Pancreas (tissue), 10 donors: Measurements from ENCODE around the gene CDH4. TPM values are rescaled to one million over a fixed set of nuclear protein-coding genes. Genes with fewer than 3 reads are reported as not detected.

Experiments used
- ATAC-seq, 4 donors: fragments of 200-7000 bp; cut with Tn5 transposase; one replicate each; pipeline versions ENCODE4 v1.8.0 to v1.9.1; 2020; ENCODE audit warnings: mild to moderate bottlenecking in 4 of 4, moderate library complexity in 4 of 4
- DNase-seq, 6 donors: peaks; one replicate each; pipeline ENCODE4 v3.0.0-alpha.2; 2020
- FAIRE-seq: peaks from 2 replicates; lab custom pipeline; 2012; peaks lifted over from hg19 to GRCh38; lab: Jason Lieb, UNC
- H3K27ac ChIP-seq, 4 donors: fragments of 200-600 bp; sonication (generic); 1 replicate in 3 of 4; 2 replicates in 1 of 4; pipeline versions ENCODE4 v1.5.0 to v1.8.0; 2020
- H3K27me3 ChIP-seq, 4 donors: fragments of 200-600 bp; one replicate each; pipeline ENCODE4 v1.8.0; 2021
- H3K36me3 ChIP-seq, 3 donors: fragments of 200-600 bp; sonication (generic) in 1 of 3; one replicate each; pipeline versions ENCODE4 v1.5.0 to v1.8.0; 2020 to 2021
- H3K4me1 ChIP-seq, 3 donors: fragments of 200-600 bp; one replicate each; pipeline ENCODE4 v1.8.0; 2021
- H3K4me3 ChIP-seq, 4 donors: fragments of 200-600 bp; sonication (generic) in 2 of 4; one replicate each; pipeline versions ENCODE4 v1.5.0 to v1.8.0; 2020 to 2021
- H3K9me3 ChIP-seq, 4 donors: fragments of 200-600 bp; one replicate each; pipeline ENCODE4 v1.8.0; 2021
- CTCF ChIP-seq, 4 donors: fragments of 200-600 bp; sonication (generic) in 3 of 4; IDR thresholded peaks; one replicate each; pipeline versions ENCODE4 v1.5.0 to v1.8.0; 2021; ENCODE audit warnings: antibody characterized with exemption in 4 of 4
- WGBS, 2 donors: extraction: QIAGEN DNeasy Blood & Tissue Kit; methylation state at CpG; one replicate each; pipeline ENCODE4 v1.1.7; 2013; 5-methylcytosine and 5-hydroxymethylcytosine counted together
- intact Hi-C, 3 donors: fragments of 100-400 bp; cut with DNase I; formaldehyde crosslinking; loops; one replicate each; pipeline versions ENCODE4 v1.11.1 to v1.14.2; 2022
- polyA plus RNA-seq, 2 donors: library from polyadenylated mRNA; stranded (reverse); fragments of 200-250 nt; gene quantifications; one replicate each; pipeline ENCODE4 v1.2.3, GENCODE V29; 2013
- total RNA-seq, 6 donors: library from RNA; stranded (reverse); fragmentation: NEBNext Ultra II Directional in 4 of 6; extraction: Animal tissue kit (Norgen Biotek cat#: 25700) in 4 of 6; gene quantifications; one replicate each; pipeline versions ENCODE4 v1.2.1 to v1.2.4, GENCODE V29; 2021 to 2023
- donor health status: healthy with polysubstance abuse.
- donor health status: DM: no; HTN: no; CAD: no; lungs with moderate emphysema.
- donor health status: DM: no; HTN: no; CAD: no.
- donor health status: control.
- donor health status: control.
- donor health status: Bipolar disorder and iron deficiency.
- donor health status: DM: yes; HTN: yes; CAD: no.
- donor health status: DM: no; HTN: no; CAD: no.
- donor health status: DM: no; HTN: no; CAD: no.
- donor health status: DM: yes; HTN: yes; CAD: no.

CDH4 gene
- total and polyA plus RNA-seq, 8 donors: 0.04 to 1.4 (median 0.27) TPM

DNA sequence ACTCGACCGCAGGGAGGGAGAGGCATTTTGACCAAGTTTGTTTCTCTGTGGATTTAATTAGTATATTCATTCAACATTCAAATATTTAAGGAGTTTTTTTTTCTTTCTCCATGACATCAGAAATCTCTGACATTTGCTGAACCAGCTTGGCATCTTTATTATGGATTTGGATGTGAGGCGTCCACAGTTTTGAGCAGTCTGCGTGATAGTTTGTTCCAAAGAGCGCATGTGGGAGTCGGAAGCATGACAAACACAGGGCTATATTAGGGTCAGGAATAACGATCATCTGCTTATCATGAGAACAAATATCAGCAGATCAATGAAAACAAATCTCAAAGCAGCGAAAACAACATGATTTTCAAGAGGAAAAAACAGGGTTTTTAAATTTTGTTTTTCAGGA lies 373.2 kb downstream of the CDH4 start:
- TF ChIP-seq CTCF (IDR thresholded peaks at IDR 0.05): no peak
- Histone ChIP-seq H3K27me3 (no peaks in the 10 kb centered on the region), H3K4me3 (no peak overlapping the region), H3K9me3 (no peaks in the 10 kb centered on the region), H3K27ac (no peak overlapping the region), H3K36me3 (no peaks in the 10 kb centered on the region), H3K4me1 (no peaks in the 10 kb centered on the region)
- WGBS, 2 donors: 59 to 61% methylated on average over 8 of the region's 8 CpGs
- DNase-seq (no peak), FAIRE-seq (no peak), ATAC-seq (no peak)
- intact Hi-C loops: no loop called here

- intact Hi-C loops: no loop called here
- no peak for FAIRE-seq
- no peak for TF ChIP-seq CTCF (IDR thresholded peaks at IDR 0.05)
- no peak for DNase-seq
- Histone ChIP-seq H3K4me1 (no peaks in the 10 kb centered on the region), H3K27ac (no peak overlapping the region), H3K9me3 (no peaks in the 10 kb centered on the region), H3K36me3 (no peaks in the 10 kb centered on the region), H3K4me3 (no peak overlapping the region), H3K27me3 (no peaks in the 10 kb centered on the region)
- WGBS, 2 donors: 57 to 65% methylated on average over 12 of the region's 12 CpGs
- no peak for ATAC-seq
Measured at GRCh38 chr20:61626412-61626811, 374.4 kb downstream of the CDH4 start.

DNA sequence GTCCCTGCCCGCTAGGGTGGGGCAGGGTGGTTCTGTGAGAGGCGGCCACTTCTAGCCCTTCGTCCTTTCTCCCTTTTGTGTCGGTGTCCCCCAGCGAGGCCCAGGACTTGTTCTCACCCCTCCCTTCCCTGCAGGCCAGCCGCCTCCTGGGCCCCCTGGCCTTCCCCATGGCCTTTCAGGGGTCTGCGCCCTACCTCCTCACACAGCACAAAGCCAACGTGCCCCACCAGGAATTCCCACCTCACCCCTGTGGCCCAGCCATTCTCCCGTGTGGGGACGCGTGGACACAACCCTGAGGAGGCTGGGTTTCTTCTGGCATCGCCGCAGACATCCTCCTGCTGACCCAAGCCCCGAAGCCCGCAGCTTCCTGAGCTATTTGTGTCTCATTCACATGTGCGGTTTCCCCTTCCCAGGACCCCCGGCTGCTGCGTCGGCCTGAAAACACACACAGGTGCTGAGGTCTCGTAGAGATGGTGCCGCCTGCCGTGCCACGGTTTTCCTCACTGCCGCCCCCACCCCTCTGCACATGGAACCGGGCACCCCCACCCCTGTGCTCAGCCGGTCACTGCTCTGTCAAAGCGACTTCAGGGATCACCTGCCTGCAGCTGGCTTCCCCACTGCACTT lies 375.8 kb downstream of the CDH4 start:
- no peak for TF ChIP-seq CTCF (IDR thresholded peaks at IDR 0.05)

GRCh38 chr20:61628480-61628879 lies 376.4 kb downstream of the CDH4 start:
- no peak overlapping the region for H3K27ac ChIP-seq
- TF ChIP-seq CTCF (IDR thresholded peaks at IDR 0.05): no peak
- WGBS, 2 donors: 47 to 56% methylated on average over 10 of the region's 10 CpGs
- H3K9me3 ChIP-seq: no peaks in the 10 kb centered on the region
- DNase-seq (no peak), ATAC-seq (no peak), FAIRE-seq (no peak)
- H3K27me3 ChIP-seq: no peaks in the 10 kb centered on the region
- H3K4me3 ChIP-seq: no peak overlapping the region
- no peaks in the 10 kb centered on the region for H3K4me1 ChIP-seq
- intact Hi-C loops: no loop called here
- H3K36me3 ChIP-seq: no peaks in the 10 kb centered on the region

More for the DNA sequence above, 375.8 kb downstream of the CDH4 start:
- Histone ChIP-seq H3K4me1 (no peaks in the 10 kb centered on the region), H3K27ac (no peak overlapping the region), H3K27me3 (no peaks in the 10 kb centered on the region), H3K36me3 (no peaks in the 10 kb centered on the region), H3K4me3 (no peak overlapping the region), H3K9me3 (no peaks in the 10 kb centered on the region)
- no peak for FAIRE-seq
- DNase-seq: no peak
- ATAC-seq: no peak
- 60 to 72% methylated on average over 26 to 27 of the region's 27 CpGs for WGBS, 2 donors
- intact Hi-C loops: no loop called here

- intact Hi-C loops: no loop called here
- WGBS, 2 donors: 16 to 27% methylated on average over 17 of the region's 17 CpGs
- no peaks in the 10 kb centered on the region for H3K4me1 ChIP-seq
- ATAC-seq (no peak), FAIRE-seq (no peak), DNase-seq (no peak)
- H3K27ac ChIP-seq: no peak overlapping the region
- H3K36me3 ChIP-seq: no peaks in the 10 kb centered on the region
- no peak overlapping the region for H3K4me3 ChIP-seq
- no peak for TF ChIP-seq CTCF (IDR thresholded peaks at IDR 0.05)
- H3K27me3 ChIP-seq: no peaks in the 10 kb centered on the region
- H3K9me3 ChIP-seq: no peaks in the 10 kb centered on the region
Measured at GRCh38 chr20:61628901-61629601, 377.0 kb downstream of the CDH4 start.
